ENCODE data around the gene NPLOC4. TPM values are rescaled to one million over a fixed set of nuclear protein-coding genes. Genes with fewer than 3 reads are reported as not detected.

The NPLOC4 gene
- total and polyA plus RNA-seq, 9 of the 15 experiments (the other 6 are each of a cell fraction or from before 2014, with no cell fraction given), result 1.5 to 116 (median 64.5) TPM

DNA sequence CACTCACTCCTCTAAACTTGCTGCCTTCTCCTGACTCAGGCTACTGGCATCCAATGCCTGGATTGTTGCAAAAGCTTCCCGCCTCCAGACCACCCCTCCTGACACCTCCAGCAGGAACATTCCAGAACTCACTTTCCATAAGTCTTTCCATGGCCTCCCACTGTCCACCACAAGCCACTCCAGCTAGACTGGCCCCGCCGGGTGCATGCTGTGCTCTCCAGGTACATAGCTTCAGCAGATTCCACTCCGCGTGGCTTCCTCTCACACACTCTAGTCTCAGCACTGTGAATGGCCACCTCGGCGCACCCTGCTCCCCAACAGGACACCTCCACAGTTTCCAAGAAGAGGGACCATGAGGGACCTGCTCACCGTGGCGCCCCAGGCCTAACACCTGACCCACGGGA is 58.9 kb downstream of the NPLOC4 start (continued):
- TF ChIP-seq, protein P1, sequence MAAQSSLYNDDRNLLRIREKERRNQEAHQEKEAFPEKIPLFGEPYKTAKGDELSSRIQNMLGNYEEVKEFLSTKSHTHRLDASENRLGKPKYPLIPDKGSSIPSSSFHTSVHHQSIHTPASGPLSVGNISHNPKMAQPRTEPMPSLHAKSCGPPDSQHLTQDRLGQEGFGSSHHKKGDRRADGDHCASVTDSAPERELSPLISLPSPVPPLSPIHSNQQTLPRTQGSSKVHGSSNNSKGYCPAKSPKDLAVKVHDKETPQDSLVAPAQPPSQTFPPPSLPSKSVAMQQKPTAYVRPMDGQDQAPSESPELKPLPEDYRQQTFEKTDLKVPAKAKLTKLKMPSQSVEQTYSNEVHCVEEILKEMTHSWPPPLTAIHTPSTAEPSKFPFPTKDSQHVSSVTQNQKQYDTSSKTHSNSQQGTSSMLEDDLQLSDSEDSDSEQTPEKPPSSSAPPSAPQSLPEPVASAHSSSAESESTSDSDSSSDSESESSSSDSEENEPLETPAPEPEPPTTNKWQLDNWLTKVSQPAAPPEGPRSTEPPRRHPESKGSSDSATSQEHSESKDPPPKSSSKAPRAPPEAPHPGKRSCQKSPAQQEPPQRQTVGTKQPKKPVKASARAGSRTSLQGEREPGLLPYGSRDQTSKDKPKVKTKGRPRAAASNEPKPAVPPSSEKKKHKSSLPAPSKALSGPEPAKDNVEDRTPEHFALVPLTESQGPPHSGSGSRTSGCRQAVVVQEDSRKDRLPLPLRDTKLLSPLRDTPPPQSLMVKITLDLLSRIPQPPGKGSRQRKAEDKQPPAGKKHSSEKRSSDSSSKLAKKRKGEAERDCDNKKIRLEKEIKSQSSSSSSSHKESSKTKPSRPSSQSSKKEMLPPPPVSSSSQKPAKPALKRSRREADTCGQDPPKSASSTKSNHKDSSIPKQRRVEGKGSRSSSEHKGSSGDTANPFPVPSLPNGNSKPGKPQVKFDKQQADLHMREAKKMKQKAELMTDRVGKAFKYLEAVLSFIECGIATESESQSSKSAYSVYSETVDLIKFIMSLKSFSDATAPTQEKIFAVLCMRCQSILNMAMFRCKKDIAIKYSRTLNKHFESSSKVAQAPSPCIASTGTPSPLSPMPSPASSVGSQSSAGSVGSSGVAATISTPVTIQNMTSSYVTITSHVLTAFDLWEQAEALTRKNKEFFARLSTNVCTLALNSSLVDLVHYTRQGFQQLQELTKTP (IDR thresholded peaks at IDR 0.05; ENCODE audit: low read depth in 1 of 2, partially characterized antibody in 2 of 2), result no peak
- TF ChIP-seq YY1 (IDR thresholded peaks at IDR 0.05; ENCODE audit: borderline replicate concordance in 1 of 3, control insufficient read depth in 1 of 3, extremely low read depth in 1 of 3, insufficient read depth in 3 of 3, insufficient read length in 1 of 3, insufficient replicate concordance in 2 of 3, low read depth in 1 of 3, low read length in 2 of 3) (no peak), NUFIP1 (IDR thresholded peaks at IDR 0.05; ENCODE audit: partially characterized antibody) (no peak), MTA3 (IDR thresholded peaks at IDR 0.05; ENCODE audit: borderline replicate concordance) (no peak), NR2C1 (IDR thresholded peaks at IDR 0.05) (no peak), NR2C1 (tag; IDR thresholded peaks at IDR 0.05) (no peak)

Data from K562 (cell line).